Measurements from ENCODE around the gene RIPOR3. TPM values are rescaled to one million over a fixed set of nuclear protein-coding genes. Genes with fewer than 3 reads are reported as not detected.

RIPOR3 gene
- total and polyA plus RNA-seq, 2 experiments from 2014 or later: 5.6 to 5.7 TPM

- H3K9me2 ChIP-seq (replicated peaks; ENCODE audit: insufficient read depth): no peaks in the 10 kb centered on the region
- no peaks in the 10 kb centered on the region for H3K27me3 ChIP-seq
- WGBS (ENCODE audit: low lambda C conversion rate, missing lambda C conversion rate): 97% methylated on average over 9 of the region's 9 CpGs
- no peak for TF ChIP-seq EZH2phosphoT487 (IDR thresholded peaks at IDR 0.05; ENCODE audit: low read depth, severe bottlenecking, unreplicated experiment)
- TF ChIP-seq, protein P1, sequence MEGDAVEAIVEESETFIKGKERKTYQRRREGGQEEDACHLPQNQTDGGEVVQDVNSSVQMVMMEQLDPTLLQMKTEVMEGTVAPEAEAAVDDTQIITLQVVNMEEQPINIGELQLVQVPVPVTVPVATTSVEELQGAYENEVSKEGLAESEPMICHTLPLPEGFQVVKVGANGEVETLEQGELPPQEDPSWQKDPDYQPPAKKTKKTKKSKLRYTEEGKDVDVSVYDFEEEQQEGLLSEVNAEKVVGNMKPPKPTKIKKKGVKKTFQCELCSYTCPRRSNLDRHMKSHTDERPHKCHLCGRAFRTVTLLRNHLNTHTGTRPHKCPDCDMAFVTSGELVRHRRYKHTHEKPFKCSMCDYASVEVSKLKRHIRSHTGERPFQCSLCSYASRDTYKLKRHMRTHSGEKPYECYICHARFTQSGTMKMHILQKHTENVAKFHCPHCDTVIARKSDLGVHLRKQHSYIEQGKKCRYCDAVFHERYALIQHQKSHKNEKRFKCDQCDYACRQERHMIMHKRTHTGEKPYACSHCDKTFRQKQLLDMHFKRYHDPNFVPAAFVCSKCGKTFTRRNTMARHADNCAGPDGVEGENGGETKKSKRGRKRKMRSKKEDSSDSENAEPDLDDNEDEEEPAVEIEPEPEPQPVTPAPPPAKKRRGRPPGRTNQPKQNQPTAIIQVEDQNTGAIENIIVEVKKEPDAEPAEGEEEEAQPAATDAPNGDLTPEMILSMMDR (IDR thresholded peaks at IDR 0.05; ENCODE audit: poor library complexity): no peak
- H2AFZ ChIP-seq: no peak overlapping the region
- H3K36me3 ChIP-seq (replicated peaks; ENCODE audit: insufficient read depth, low read depth): no peaks in the 10 kb centered on the region
- no peak overlapping the region for H3K4me2 ChIP-seq
- no peak overlapping the region for H3K27ac ChIP-seq
- H3K4me3 ChIP-seq: no peak overlapping the region
- H4K20me1 ChIP-seq (ENCODE audit: insufficient read depth, poor library complexity, severe bottlenecking): no peaks in the 10 kb centered on the region
- H3K4me1 ChIP-seq (ENCODE audit: insufficient read depth): no peaks in the 10 kb centered on the region
- H3K9me3 ChIP-seq (ENCODE audit: low read depth): no peaks in the 10 kb centered on the region
- no peaks in the 10 kb centered on the region for H3K79me2 ChIP-seq
- no peak for DNase-seq (ENCODE audit: low spot score)
These were observed 105.7 kb downstream of the RIPOR3 start for GRCh38 chr20:50585678-50586077.

GRCh38 chr20:50585214-50585613 lies 106.1 kb downstream of the RIPOR3 start:
- WGBS (ENCODE audit: low lambda C conversion rate, missing lambda C conversion rate): 96% methylated on average over 5 of the region's 5 CpGs
- TF ChIP-seq EZH2phosphoT487 (IDR thresholded peaks at IDR 0.05; ENCODE audit: low read depth, severe bottlenecking, unreplicated experiment): no peak
- no peak for TF ChIP-seq EZH2 (IDR thresholded peaks at IDR 0.05; ENCODE audit: borderline replicate concordance)
- TF ChIP-seq, protein P1 (IDR thresholded peaks at IDR 0.05; ENCODE audit: poor library complexity): no peak
- Histone ChIP-seq H3K79me2 (no peaks in the 10 kb centered on the region), H3K27me3 (no peaks in the 10 kb centered on the region), H3K27ac (no peak overlapping the region), H3K9me2 (replicated peaks; ENCODE audit: insufficient read depth) (no peaks in the 10 kb centered on the region), H2AFZ (no peak overlapping the region), H3K9me3 (ENCODE audit: low read depth) (no peaks in the 10 kb centered on the region), H3K4me3 (no peak overlapping the region), H3K36me3 (replicated peaks; ENCODE audit: insufficient read depth, low read depth) (no peaks in the 10 kb centered on the region), H3K4me1 (ENCODE audit: insufficient read depth) (no peaks in the 10 kb centered on the region), H3K4me2 (no peak overlapping the region), H4K20me1 (ENCODE audit: insufficient read depth, poor library complexity, severe bottlenecking) (no peaks in the 10 kb centered on the region)
- DNase-seq (ENCODE audit: low spot score): no peak

- Histone ChIP-seq H3K4me3 (no peak overlapping the region), H3K4me1 (ENCODE audit: insufficient read depth) (no peaks in the 10 kb centered on the region), H3K4me2 (no peak overlapping the region), H3K27ac (no peak overlapping the region), H3K27me3 (no peaks in the 10 kb centered on the region), H2AFZ (no peak overlapping the region), H3K79me2 (no peaks in the 10 kb centered on the region), H3K36me3 (replicated peaks; ENCODE audit: insufficient read depth, low read depth) (no peaks in the 10 kb centered on the region), H3K9me2 (replicated peaks; ENCODE audit: insufficient read depth) (no peaks in the 10 kb centered on the region), H3K9me3 (ENCODE audit: low read depth) (no peaks in the 10 kb centered on the region), H4K20me1 (ENCODE audit: insufficient read depth, poor library complexity, severe bottlenecking) (no peaks in the 10 kb centered on the region)
- TF ChIP-seq, protein P1 (IDR thresholded peaks at IDR 0.05; ENCODE audit: poor library complexity): no peak
- TF ChIP-seq EZH2 (IDR thresholded peaks at IDR 0.05; ENCODE audit: borderline replicate concordance) (no peak), EZH2phosphoT487 (IDR thresholded peaks at IDR 0.05; ENCODE audit: low read depth, severe bottlenecking, unreplicated experiment) (no peak)
- 78% methylated on average over 2 of the region's 2 CpGs for WGBS (ENCODE audit: low lambda C conversion rate, missing lambda C conversion rate)
- no peak for DNase-seq (ENCODE audit: low spot score)
These were observed 106.7 kb downstream of the RIPOR3 start for GRCh38 chr20:50584687-50585086.

All from hepatocyte (in vitro differentiated cells).